H1 (cell line): ENCODE measurements around the gene FHIT. TPM values are rescaled to one million over a fixed set of nuclear protein-coding genes. Genes with fewer than 3 reads are reported as not detected.
"Not testable (repeated sequence)": the region's sequence is repeated elsewhere in the genome, so short reads cannot be mapped to it uniquely, and the experiment has no call there.

Experiments used
- CTCF ChIA-PET: fragments of 300-600 bp; sonication (Branson Sonifier 250); formaldehyde crosslinking; loops from one replicate; lab custom pipeline; 2021; ENCODE audit not compliant: partially characterized antibody; lab: Charles Lee
- POLR2A ChIA-PET: fragments of 300-600 bp; sonication (Branson Sonifier 250); formaldehyde crosslinking; loops from one replicate; lab custom pipeline; 2021; ENCODE audit warnings: inconsistent platforms; ENCODE audit not compliant: partially characterized antibody; lab: Charles Lee
- DNase-seq, 2 experiments: peaks; one replicate each; pipeline versions ENCODE4 v3.0.0 to v3.0.0-alpha.2; 2010 to 2022; ENCODE audit warnings: low spot score in 2 of 2, low read depth in 1 of 2, mixed read lengths in 1 of 2
- FAIRE-seq: peaks from 2 replicates; lab custom pipeline; 2011; peaks lifted over from hg19 to GRCh38; lab: Jason Lieb, UNC
- H2AFZ ChIP-seq: 2 replicates; pipeline ENCODE4 v1.8.1; 2012; ENCODE audit warnings: low read length, inconsistent platforms
- H2AK5ac ChIP-seq: 2 replicates; pipeline ENCODE4 v1.6.1; 2013; ENCODE audit warnings: low read depth, low read length
- H2BK120ac ChIP-seq: replicated peaks from 2 replicates; pipeline ENCODE3; 2013; ENCODE audit warnings: low read depth, low read length, inconsistent platforms
- H2BK12ac ChIP-seq: 2 replicates; pipeline ENCODE4 v1.6.1; 2013; ENCODE audit warnings: low read depth, low read length
- H2BK15ac ChIP-seq: 2 replicates; pipeline ENCODE4 v1.6.1; 2013; ENCODE audit warnings: low read length
- H2BK20ac ChIP-seq: 2 replicates; pipeline ENCODE4 v1.6.1; 2013; ENCODE audit warnings: low read length
- H2BK5ac ChIP-seq: 2 replicates; pipeline ENCODE4 v1.6.1; 2013; ENCODE audit warnings: low read depth, low read length
- H3K14ac ChIP-seq: 2 replicates; pipeline ENCODE4 v1.6.1; 2013; ENCODE audit warnings: inconsistent platforms; ENCODE audit not compliant: insufficient read length
- H3K18ac ChIP-seq: 2 replicates; pipeline ENCODE4 v1.6.1; 2013; ENCODE audit warnings: low read length; ENCODE audit errors: extremely low read depth
- H3K23ac ChIP-seq: 2 replicates; pipeline ENCODE4 v1.6.1; 2013; ENCODE audit warnings: inconsistent platforms; ENCODE audit not compliant: insufficient read length
- H3K23me2 ChIP-seq: 2 replicates; pipeline ENCODE4 v1.6.1; 2013; ENCODE audit warnings: low read depth, low read length
- H3K27ac ChIP-seq: 2 replicates; pipeline ENCODE4 v1.6.1; 2011; ENCODE audit warnings: low read depth, low read length, inconsistent platforms
- H3K27me3 ChIP-seq, 4 experiments: replicated peaks in 1 of 4; 1 replicate in 1 of 4; 2 replicates in 3 of 4; pipeline versions ENCODE4 v1.6.1 to v1.8.1; 2011 to 2013; ENCODE audit warnings: low read length in 3 of 4, mild to moderate bottlenecking in 3 of 4, inconsistent platforms in 2 of 4, mixed read lengths in 2 of 4, moderate library complexity in 1 of 4; ENCODE audit not compliant: control insufficient read depth in 3 of 4, insufficient read depth in 3 of 4; ENCODE audit errors: extremely low read depth in 1 of 4
- H3K36me3 ChIP-seq, 4 experiments: 2 replicates each; pipeline versions ENCODE4 v1.6.1 to v1.8.1; 2011 to 2013; ENCODE audit warnings: mild to moderate bottlenecking in 4 of 4, low read length in 3 of 4, moderate library complexity in 2 of 4, control low read depth in 1 of 4, inconsistent platforms in 1 of 4; ENCODE audit not compliant: insufficient read depth in 4 of 4, control insufficient read depth in 2 of 4
- H3K4ac ChIP-seq: replicated peaks from 2 replicates; pipeline ENCODE3; 2013; ENCODE audit warnings: low read length, low read depth, mixed read lengths, inconsistent platforms; ENCODE audit not compliant: insufficient read length
- H3K4me1 ChIP-seq, 4 experiments: replicated peaks in 1 of 4; 1 replicate in 1 of 4; 2 replicates in 3 of 4; pipeline versions ENCODE4 v1.6.1 to v1.8.1; 2011 to 2013; ENCODE audit warnings: low read length in 3 of 4, inconsistent platforms in 2 of 4, mixed read lengths in 1 of 4; ENCODE audit not compliant: insufficient read depth in 4 of 4, control insufficient read depth in 3 of 4
- H3K4me2 ChIP-seq, 2 experiments: 2 replicates each; pipeline versions ENCODE4 v1.6.1 to v1.8.1; 2011 to 2013; ENCODE audit warnings: low read depth in 2 of 2, low read length in 2 of 2, control low read depth in 1 of 2, inconsistent platforms in 1 of 2, mild to moderate bottlenecking in 1 of 2; ENCODE audit not compliant: insufficient read depth in 1 of 2
- H3K4me3 ChIP-seq, 4 experiments: fragments of 200-600, 300-600 bp in 1 of 4; sonication (generic), shearing (Covaris generic), sonication (Bioruptor Twin) in 1 of 4; 2 replicates each; pipeline versions ENCODE4 v1.5.1 to v1.8.1; 2011 to 2016; ENCODE audit warnings: low read length in 4 of 4, low read depth in 3 of 4, control low read depth in 2 of 4, inconsistent platforms in 2 of 4, mild to moderate bottlenecking in 2 of 4, mixed read lengths in 1 of 4, moderate library complexity in 1 of 4; ENCODE audit not compliant: insufficient read depth in 2 of 4; ENCODE audit errors: extremely low read depth in 1 of 4
- H3K56ac ChIP-seq: replicated peaks from 2 replicates; pipeline ENCODE3; 2013; ENCODE audit warnings: low read depth, mild to moderate bottlenecking, mixed read lengths, low read length, inconsistent platforms; ENCODE audit not compliant: insufficient read length
- H3K79me1 ChIP-seq: 2 replicates; pipeline ENCODE4 v1.6.1; 2013; ENCODE audit warnings: low read depth, low read length, control low read depth
- H3K79me2 ChIP-seq, 2 experiments: 2 replicates each; pipeline versions ENCODE4 v1.6.1 to v1.8.1; 2012 to 2013; ENCODE audit warnings: low read length in 2 of 2, mild to moderate bottlenecking in 2 of 2, inconsistent platforms in 1 of 2; ENCODE audit not compliant: insufficient read depth in 2 of 2, control insufficient read depth in 1 of 2
- H3K9ac ChIP-seq, 4 experiments: replicated peaks in 1 of 4; 1 replicate in 1 of 4; 2 replicates in 3 of 4; pipeline versions ENCODE4 v1.6.1 to v1.8.1; 2011 to 2013; ENCODE audit warnings: low read depth in 3 of 4, low read length in 3 of 4, control low read depth in 2 of 4, mild to moderate bottlenecking in 2 of 4, moderate library complexity in 2 of 4, inconsistent platforms in 1 of 4; ENCODE audit errors: extremely low read depth in 1 of 4
- H3K9me3 ChIP-seq, 2 experiments: 2 replicates each; pipeline versions ENCODE4 v1.6.1 to v1.8.1; 2012 to 2013; ENCODE audit warnings: mild to moderate bottlenecking in 2 of 2, moderate library complexity in 2 of 2, control low read depth in 1 of 2, inconsistent platforms in 1 of 2, low read depth in 1 of 2, low read length in 1 of 2, mixed read lengths in 1 of 2; ENCODE audit not compliant: insufficient read depth in 2 of 2
- H4K20me1 ChIP-seq, 2 experiments: replicated peaks in 1 of 2; 2 replicates each; pipeline versions ENCODE3 to v1.8.1; 2011 to 2013; ENCODE audit warnings: inconsistent platforms in 2 of 2, low read length in 2 of 2, mild to moderate bottlenecking in 1 of 2; ENCODE audit not compliant: insufficient read depth in 2 of 2, control insufficient read depth in 1 of 2
- H4K5ac ChIP-seq: 2 replicates; pipeline ENCODE4 v1.6.1; 2013; ENCODE audit warnings: low read length, low read depth, mixed read lengths, inconsistent platforms; ENCODE audit not compliant: insufficient read length
- H4K8ac ChIP-seq: 2 replicates; pipeline ENCODE4 v1.8.0; 2013; ENCODE audit warnings: mild to moderate bottlenecking, moderate library complexity, low read length, inconsistent platforms; ENCODE audit not compliant: insufficient read depth; ENCODE audit errors: extremely low read depth
- H4K91ac ChIP-seq: replicated peaks from 2 replicates; pipeline ENCODE3; 2013; ENCODE audit warnings: low read length, mixed read lengths, inconsistent platforms; ENCODE audit not compliant: insufficient read length
- WGBS, 2 experiments: shearing (Covaris generic) in 1 of 2; methylation state at CpG; one replicate each; pipeline versions ENCODE4 v1.1.6 to v1.1.7; 2013 to 2015; ENCODE audit warnings: low lambda C conversion rate in 2 of 2, mixed read lengths in 2 of 2, inconsistent platforms in 1 of 2, low coverage in 1 of 2, missing lambda C conversion rate in 1 of 2; ENCODE audit not compliant: insufficient replicate concordance in 2 of 2, insufficient coverage in 1 of 2, insufficient read length in 1 of 2; ENCODE audit errors: extremely low coverage in 1 of 2, missing lambda C conversion rate in 1 of 2; 5-methylcytosine and 5-hydroxymethylcytosine counted together
- polyA plus RNA-seq, 7 experiments: library from polyadenylated mRNA; depleted of rRNA in 3 of 7; stranded (reverse) in 5 of 7; unstranded in 2 of 7; fragments of >200 nt in 5 of 7; fragments of 200-250 nt in 2 of 7; gene quantifications; 1 replicate in 5 of 7; 2 replicates in 1 of 7; 4 replicates in 1 of 7; pipeline versions ENCODE4 v1.2.1 to v1.2.3, GENCODE V29; 2011 to 2013; ENCODE audit warnings: missing spikeins in 2 of 7, mixed read lengths in 2 of 7
- total RNA-seq: library from RNA; stranded (reverse); fragmentation: NEBNext Ultra II Directional; extraction: Animal tissue kit (Norgen Biotek cat#: 25700); gene quantifications from 2 replicates; pipeline ENCODE4 v1.2.1, GENCODE V29; 2021

Gene FHIT
- total and polyA plus RNA-seq, 2 of the 8 experiments (the other 6 are each of a cell fraction or from before 2014, with no cell fraction given), result 1.2 to 3.2 TPM

GRCh38 chr3:61045169-61045568 is 206.1 kb downstream of the FHIT start:
- H4K5ac ChIP-seq, FAIRE-seq, H2BK5ac ChIP-seq, H3K14ac ChIP-seq, H3K4me3 ChIP-seq, H2BK120ac ChIP-seq, H2BK15ac ChIP-seq, H3K4ac ChIP-seq, POLR2A ChIA-PET, H2BK12ac ChIP-seq, H3K9ac ChIP-seq, H3K4me2 ChIP-seq, H3K36me3 ChIP-seq, CTCF ChIA-PET, H2BK20ac ChIP-seq, H3K23ac ChIP-seq, H3K18ac ChIP-seq, H3K27me3 ChIP-seq, H3K79me2 ChIP-seq, H3K23me2 ChIP-seq, H3K4me1 ChIP-seq, DNase-seq, H2AFZ ChIP-seq, H3K79me1 ChIP-seq, H4K20me1 ChIP-seq, H4K91ac ChIP-seq, H4K8ac ChIP-seq, H3K56ac ChIP-seq, H2AK5ac ChIP-seq, H3K27ac ChIP-seq: not testable (repeated sequence)
- peaks cover 14 to 18% of the 10 kb centered on the region in 2 experiments for H3K9me3 ChIP-seq
- WGBS, 2 experiments, result 88% methylated on average over 1 of the region's 1 CpG; no CpG with 5 or more reads in 1 of the 2 experiments
